Nephron (organoid): ENCODE measurements around the gene TPCN1.

Experiments
- H3K27ac Mint-ChIP-seq, 3 experiments: 2 replicates each; pipeline ENCODE4 v1.8.0; 2020; ENCODE audit warnings: mixed read lengths in 3 of 3, mild to moderate bottlenecking in 2 of 3, moderate library complexity in 1 of 3
- H3K27me3 Mint-ChIP-seq: 2 replicates; pipeline ENCODE4 v1.8.0; 2021; ENCODE audit warnings: low read depth, mild to moderate bottlenecking, moderate library complexity, mixed read lengths
- H3K36me3 Mint-ChIP-seq: 2 replicates; pipeline ENCODE4 v1.8.0; 2020; ENCODE audit warnings: low read depth, mixed read lengths
- H3K4me1 Mint-ChIP-seq: 2 replicates; pipeline ENCODE4 v1.8.0; 2020; ENCODE audit warnings: mixed read lengths
- H3K4me3 Mint-ChIP-seq, 3 experiments: 2 replicates each; pipeline ENCODE4 v1.8.0; 2020; ENCODE audit warnings: mild to moderate bottlenecking in 3 of 3, mixed read lengths in 3 of 3, moderate library complexity in 2 of 3
- H3K9me3 Mint-ChIP-seq: 2 replicates; pipeline ENCODE4 v1.8.0; 2020; ENCODE audit warnings: mixed read lengths
- CTCF ChIP-seq, 3 experiments: fragments of 200-600 bp; sonication (generic); IDR thresholded peaks; one replicate each; pipeline ENCODE4 v1.5.0; 2021; ENCODE audit warnings: antibody characterized with exemption in 3 of 3; ENCODE audit not compliant: unreplicated experiment in 3 of 3

Gene TPCN1

GRCh38 chr12:113239811-113240331 lies 18.6 kb downstream of the TPCN1 start:
- peak overlapping the region; percentile 95 to 96 (median 95) for H3K27ac Mint-ChIP-seq
- peaks cover 5% of the 10 kb centered on the region for H3K27me3 Mint-ChIP-seq
- no peak for TF ChIP-seq CTCF (IDR thresholded peaks at IDR 0.05; ENCODE audit: unreplicated experiment in 3 of 3)
- no peaks in the 10 kb centered on the region for H3K9me3 Mint-ChIP-seq
- H3K4me3 Mint-ChIP-seq, result peak overlapping the region; percentile 4 to 38 (median 10)
- peaks cover 61% of the 10 kb centered on the region for H3K4me1 Mint-ChIP-seq
- H3K36me3 Mint-ChIP-seq, result peaks cover 10% of the 10 kb centered on the region

- Mint-ChIP-seq H3K4me1 (peaks cover 61% of the 10 kb centered on the region), H3K4me3 (no peak overlapping the region), H3K27me3 (peaks cover 5% of the 10 kb centered on the region), H3K27ac (peak overlapping the region; percentile 95 to 96 (median 95)), H3K36me3 (peaks cover 10% of the 10 kb centered on the region), H3K9me3 (no peaks in the 10 kb centered on the region)
- no peak for TF ChIP-seq CTCF (IDR thresholded peaks at IDR 0.05; ENCODE audit: unreplicated experiment in 3 of 3)
These were observed 19.1 kb downstream of the TPCN1 start for GRCh38 chr12:113240395-113240794.

GRCh38 chr12:113241191-113242025 lies 20.1 kb downstream of the TPCN1 start:
- no peak for TF ChIP-seq CTCF (IDR thresholded peaks at IDR 0.05; ENCODE audit: unreplicated experiment in 3 of 3)
- Mint-ChIP-seq H3K4me3 (peak overlapping the region in 1 of 3 experiments; percentile 32), H3K36me3 (peaks cover 10% of the 10 kb centered on the region), H3K4me1 (peaks cover 72% of the 10 kb centered on the region), H3K27me3 (peaks cover 5% of the 10 kb centered on the region), H3K9me3 (no peaks in the 10 kb centered on the region), H3K27ac (peak overlapping the region; percentile 93 to 96 (median 95))

- Mint-ChIP-seq H3K36me3 (peaks cover 10% of the 10 kb centered on the region), H3K27ac (peak overlapping the region; percentile 93 to 96 (median 95)), H3K4me1 (peaks cover 72% of the 10 kb centered on the region), H3K9me3 (no peaks in the 10 kb centered on the region), H3K27me3 (peaks cover 5% of the 10 kb centered on the region), H3K4me3 (no peak overlapping the region)
- TF ChIP-seq CTCF (IDR thresholded peaks at IDR 0.05; ENCODE audit: unreplicated experiment in 3 of 3), result no peak
These were observed 20.8 kb downstream of the TPCN1 start for GRCh38 chr12:113242026-113242418.

GRCh38 chr12:113242560-113242959 lies 21.3 kb downstream of the TPCN1 start:
- Mint-ChIP-seq H3K9me3 (no peaks in the 10 kb centered on the region), H3K4me1 (peaks cover 77% of the 10 kb centered on the region), H3K36me3 (peaks cover 10% of the 10 kb centered on the region), H3K27me3 (peaks cover 5% of the 10 kb centered on the region), H3K4me3 (no peak overlapping the region), H3K27ac (peak overlapping the region; percentile 27 to 93 (median 79))
- no peak for TF ChIP-seq CTCF (IDR thresholded peaks at IDR 0.05; ENCODE audit: unreplicated experiment in 3 of 3)
